IPS-NIHi7 (cell line): ENCODE data around the gene ZKSCAN2.

Source experiments
- DNase-seq: peaks from one replicate; pipeline ENCODE4 v3.0.0; 2012; ENCODE audit warnings: mixed read lengths; ENCODE audit errors: extremely low spot score

Gene ZKSCAN2

DNA sequence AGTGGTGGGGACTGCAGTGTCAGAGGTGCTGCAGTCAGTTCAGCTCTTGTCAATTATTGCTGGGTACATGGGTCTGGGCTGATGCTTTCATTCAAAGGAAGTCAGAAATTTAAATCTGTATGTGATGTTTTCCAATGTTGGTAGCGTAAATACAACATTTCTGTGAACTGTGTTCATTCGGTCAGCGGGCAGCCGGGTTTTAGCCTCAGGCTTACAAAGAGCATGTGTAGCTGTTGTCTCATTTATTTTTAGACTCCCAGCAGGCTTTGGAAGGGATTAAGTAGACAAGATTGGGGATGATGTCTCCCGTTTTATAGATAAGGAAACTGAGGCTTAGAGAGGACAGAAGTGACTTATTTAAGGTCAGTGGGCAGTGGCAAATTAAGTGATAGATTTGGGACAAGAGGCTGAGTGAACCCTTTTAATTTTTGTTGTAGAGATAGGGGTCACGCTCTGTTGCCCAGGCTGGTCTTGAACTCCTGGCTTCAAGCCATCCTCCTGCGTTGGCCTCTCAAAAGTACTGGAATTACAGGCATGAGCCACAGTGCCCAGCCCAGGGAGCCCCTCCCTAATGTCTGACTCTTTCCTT is 32.8 kb downstream of the ZKSCAN2 start:
- no peak for DNase-seq

- no peak for DNase-seq
These were observed 33.7 kb downstream of the ZKSCAN2 start for GRCh38 chr16:25223964-25224363.

GRCh38 chr16:25222959-25223358 is 34.7 kb downstream of the ZKSCAN2 start:
- no peak for DNase-seq

- no peak for DNase-seq
These were observed 38.4 kb downstream of the ZKSCAN2 start for GRCh38 chr16:25219070-25219737.

DNA sequence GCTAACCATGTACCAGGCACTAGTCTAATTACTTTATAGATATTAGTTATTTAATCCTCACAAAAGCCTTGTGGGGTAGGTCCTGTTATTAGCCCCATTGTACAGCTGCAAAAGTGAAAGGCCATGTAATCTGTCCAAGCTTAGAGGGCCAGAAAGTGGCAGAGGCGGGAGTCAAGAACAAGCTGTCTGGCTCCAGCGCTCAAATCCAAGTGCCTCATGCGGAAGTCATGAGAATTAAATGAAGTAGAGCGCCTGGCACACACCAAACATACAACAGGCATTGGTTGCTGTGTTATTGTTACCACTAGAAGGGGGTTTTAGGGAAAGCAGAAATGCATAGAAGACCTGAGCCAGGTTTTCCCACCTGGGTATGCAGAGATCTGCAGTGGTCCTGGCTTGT is 39.7 kb downstream of the ZKSCAN2 start:
- no peak for DNase-seq

GRCh38 chr16:25217112-25217511 is 40.5 kb downstream of the ZKSCAN2 start:
- DNase-seq: no peak

GRCh38 chr16:25213709-25214397 is 43.8 kb downstream of the ZKSCAN2 start:
- no peak for DNase-seq

DNA sequence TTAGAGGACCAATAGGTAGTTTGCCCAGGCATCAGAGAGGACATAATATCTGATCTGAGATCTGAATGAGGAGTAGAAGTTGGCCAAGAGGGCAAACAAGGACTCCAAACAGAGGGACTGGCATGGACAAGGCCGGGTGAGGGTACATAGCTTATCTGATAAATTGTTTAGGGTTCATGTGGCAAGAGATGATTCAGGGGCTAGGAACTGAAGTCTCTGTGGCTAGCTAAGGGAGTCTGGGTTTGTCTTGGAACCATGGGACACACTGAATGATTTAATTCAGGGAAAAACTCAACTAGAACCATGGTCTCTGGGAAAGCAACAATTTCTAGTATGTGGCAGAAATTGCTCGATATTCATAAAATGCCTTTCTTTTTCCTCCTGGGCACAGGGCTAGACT is 45.0 kb downstream of the ZKSCAN2 start:
- no peak for DNase-seq

DNA sequence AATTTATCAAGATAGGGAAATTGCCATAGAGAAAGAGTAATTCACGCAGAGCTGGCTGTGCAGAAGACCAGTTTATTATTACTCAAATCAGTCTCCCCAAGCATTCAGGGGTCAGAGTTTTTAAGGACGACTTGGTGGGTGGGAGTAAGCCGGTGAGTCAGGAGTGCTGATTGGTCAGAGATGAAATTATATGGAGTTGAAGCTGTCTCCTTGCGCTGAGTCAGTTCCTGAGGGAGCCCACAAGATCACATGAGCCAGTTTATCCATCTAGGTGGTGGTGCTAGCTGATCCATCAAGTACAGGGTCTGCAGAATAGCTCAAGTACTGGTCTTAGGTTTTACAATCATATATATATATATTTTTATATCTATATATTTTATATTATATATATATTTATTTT is 46.9 kb downstream of the ZKSCAN2 start:
- no peak for DNase-seq

- DNase-seq: no peak
These were observed 58.2 kb downstream of the ZKSCAN2 start for GRCh38 chr16:25199457-25199856.

- DNase-seq: no peak
These were observed 59.6 kb downstream of the ZKSCAN2 start for GRCh38 chr16:25198021-25198420.

DNA sequence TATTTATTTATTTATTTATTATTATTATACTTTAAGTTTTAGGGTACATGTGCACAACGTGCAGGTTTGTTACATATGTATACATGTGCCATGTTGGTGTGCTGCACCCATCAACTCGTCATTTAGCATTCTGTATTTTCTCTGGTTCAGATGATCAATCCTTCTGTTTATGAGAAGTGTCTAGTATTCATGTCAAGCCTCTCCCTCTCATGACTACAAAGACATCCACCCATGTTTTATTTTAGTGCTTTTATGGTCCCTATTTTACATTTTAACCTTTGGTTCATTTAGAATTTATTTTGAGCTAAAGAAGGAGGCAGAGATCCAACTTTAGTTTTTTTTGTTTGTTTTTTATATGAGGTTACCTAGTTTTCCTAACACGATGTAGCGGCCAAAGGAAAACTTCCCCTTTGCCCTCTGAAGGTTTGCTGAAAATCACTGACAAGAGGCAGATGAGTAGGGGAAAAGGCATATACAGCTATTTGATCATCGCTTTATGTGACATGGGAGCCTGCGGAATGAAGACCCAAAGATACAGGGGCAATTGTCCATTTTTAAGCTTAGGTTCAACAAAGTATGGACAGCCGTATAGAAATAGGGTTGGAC is 63.3 kb downstream of the ZKSCAN2 start:
- no peak for DNase-seq

DNA sequence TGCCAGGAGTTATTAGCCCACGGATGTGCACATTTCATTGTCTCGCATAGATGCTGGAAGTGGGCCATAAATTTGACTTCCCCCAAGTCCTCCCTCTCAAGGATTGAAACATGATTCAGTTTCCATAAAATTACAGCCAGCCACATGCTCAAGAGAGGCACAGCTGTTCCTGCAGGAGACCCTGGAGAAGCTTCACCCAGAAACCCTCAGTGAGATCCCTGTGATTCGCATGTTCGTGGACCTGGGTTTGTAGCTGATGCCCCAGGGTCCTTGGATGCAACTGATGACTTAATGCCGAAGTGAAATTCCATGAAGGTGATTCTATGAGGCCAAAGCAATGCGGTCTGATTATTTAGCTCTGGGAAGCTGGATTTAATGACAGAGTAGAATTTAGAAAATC is 65.5 kb downstream of the ZKSCAN2 start:
- no peak for DNase-seq

- no peak for DNase-seq
These were observed 68.3 kb downstream of the ZKSCAN2 start for GRCh38 chr16:25189305-25189704.

- no peak for DNase-seq
These were observed 70.2 kb downstream of the ZKSCAN2 start for GRCh38 chr16:25187491-25187795.
